Heart right ventricle (tissue), 16 donors: ENCODE data around the gene ABHD2. TPM values are rescaled to one million over a fixed set of nuclear protein-coding genes. Genes with fewer than 3 reads are reported as not detected.

Source experiments
- ATAC-seq, 8 donors: fragments of 200-7000 bp; cut with Tn5 transposase; one replicate each; pipeline ENCODE4 v1.9.1; 2020; ENCODE audit warnings: mild to moderate bottlenecking in 8 of 8, moderate library complexity in 8 of 8, moderate number of reproducible peaks in 1 of 8
- DNase-seq, 2 donors: peaks; one replicate each; pipeline ENCODE4 v3.0.0-alpha.2; 2020
- H3K27ac ChIP-seq, 10 donors: fragments of 200-600 bp; sonication (generic) in 2 of 10; one replicate each; pipeline versions ENCODE4 v1.5.0 to v1.8.0; 2020 to 2022; ENCODE audit warnings: mild to moderate bottlenecking in 3 of 10
- H3K27me3 ChIP-seq, 7 donors: fragments of 200-600 bp; one replicate each; pipeline ENCODE4 v1.8.0; 2021 to 2022; ENCODE audit warnings: mild to moderate bottlenecking in 2 of 7
- H3K36me3 ChIP-seq, 9 donors: fragments of 200-600 bp; sonication (generic) in 1 of 9; one replicate each; pipeline versions ENCODE4 v1.5.0 to v1.8.0; 2020 to 2022; ENCODE audit warnings: mild to moderate bottlenecking in 2 of 9
- H3K4me1 ChIP-seq, 9 donors: fragments of 200-600 bp; sonication (generic) in 1 of 9; one replicate each; pipeline versions ENCODE4 v1.5.0 to v1.8.0; 2020 to 2022; ENCODE audit warnings: mild to moderate bottlenecking in 4 of 9
- H3K4me3 ChIP-seq, 10 donors: fragments of 200-600 bp; sonication (generic) in 2 of 10; one replicate each; pipeline versions ENCODE4 v1.5.0 to v1.8.0; 2020 to 2022; ENCODE audit warnings: mild to moderate bottlenecking in 7 of 10, moderate library complexity in 2 of 10
- H3K9me3 ChIP-seq, 11 donors: fragments of 200-600 bp in 10 of 11; sonication (generic) in 2 of 11; one replicate each; pipeline versions ENCODE4 v1.5.0 to v1.8.0; 2013 to 2022; ENCODE audit warnings: mild to moderate bottlenecking in 2 of 11, control low read depth in 1 of 11, moderate library complexity in 1 of 11
- WGBS, 2 donors: extraction: QIAGEN DNeasy Blood & Tissue Kit; methylation state at CpG; one replicate each; pipeline ENCODE4 v1.1.7; 2013; ENCODE audit warnings: inconsistent platforms in 1 of 2; 5-methylcytosine and 5-hydroxymethylcytosine counted together
- intact Hi-C, 10 donors: fragments of 100-400 bp; cut with DNase I; formaldehyde crosslinking; loops; one replicate each; pipeline versions ENCODE4 v1.11.1 to v1.14.2; 2022
- polyA plus RNA-seq, 2 donors: library from polyadenylated mRNA; stranded (reverse); fragments of 200-250 nt; gene quantifications; one replicate each; pipeline ENCODE4 v1.2.3, GENCODE V29; 2013
- total RNA-seq, 10 donors: library from RNA; stranded (reverse); fragmentation: NEBNext Ultra II Directional in 3 of 10; extraction: Animal tissue kit (Norgen Biotek cat#: 25700) in 3 of 10; gene quantifications; one replicate each; pipeline versions ENCODE4 v1.2.1 to v1.2.4, GENCODE V29; 2021 to 2023
- TF ChIP-seq, protein P1 (sequence below), 9 donors: fragments of 200-600 bp; sonication (generic) in 2 of 9; IDR thresholded peaks; one replicate each; pipeline versions ENCODE4 v1.5.0 to v1.8.0; 2021 to 2022; ENCODE audit warnings: antibody characterized with exemption in 9 of 9, mild to moderate bottlenecking in 5 of 9, moderate library complexity in 1 of 9
- donor health status: Arrhythmogenic right ventricular cardiomyopathy.
- donor health status: ischemic (EF 13 %, LVEDD 7.1; RV severe dilation, severe dysfunction).
- donor health status: healthy with polysubstance abuse.
- donor health status: DM: no; HTN: yes; CAD: no.
- donor health status: DM: no; HTN: no; CAD: no.
- donor health status: ischemic (EF 25% LVEDD 6.9; RV normal size, moderate dysfunction).
- donor health status: ischemic (EF 25% LVEDD 5.7; RV mildly dilated, moderate dysfunction).
- donor health status: healthy.
- donor health status: DM: yes; HTN: yes; CAD: no.
- donor health status: Ischemic cardiomyopathy.
- donor health status: ischemic (EF 35%, LVEDD 5.7; RV mildly dilated, moderate dysfunction).
- donor health status: nonischemic (EF 11% LVEDD 7.7; RV severe dilation, severe dysfunction).
- donor health status: DM: yes; HTN: yes; CAD: no.
- donor health status: PGD.
- donor health status: ischemic (EF 29% LVEDD 5.4; RV normal size, mild dysfunction).
- donor health status: nonischemic (EF 23%, LVEDD 6.1; RV moderate dilation, normal function).

The ABHD2 gene
- total and polyA plus RNA-seq, 12 donors, result 9.1 to 201 (median 119) TPM

DNA sequence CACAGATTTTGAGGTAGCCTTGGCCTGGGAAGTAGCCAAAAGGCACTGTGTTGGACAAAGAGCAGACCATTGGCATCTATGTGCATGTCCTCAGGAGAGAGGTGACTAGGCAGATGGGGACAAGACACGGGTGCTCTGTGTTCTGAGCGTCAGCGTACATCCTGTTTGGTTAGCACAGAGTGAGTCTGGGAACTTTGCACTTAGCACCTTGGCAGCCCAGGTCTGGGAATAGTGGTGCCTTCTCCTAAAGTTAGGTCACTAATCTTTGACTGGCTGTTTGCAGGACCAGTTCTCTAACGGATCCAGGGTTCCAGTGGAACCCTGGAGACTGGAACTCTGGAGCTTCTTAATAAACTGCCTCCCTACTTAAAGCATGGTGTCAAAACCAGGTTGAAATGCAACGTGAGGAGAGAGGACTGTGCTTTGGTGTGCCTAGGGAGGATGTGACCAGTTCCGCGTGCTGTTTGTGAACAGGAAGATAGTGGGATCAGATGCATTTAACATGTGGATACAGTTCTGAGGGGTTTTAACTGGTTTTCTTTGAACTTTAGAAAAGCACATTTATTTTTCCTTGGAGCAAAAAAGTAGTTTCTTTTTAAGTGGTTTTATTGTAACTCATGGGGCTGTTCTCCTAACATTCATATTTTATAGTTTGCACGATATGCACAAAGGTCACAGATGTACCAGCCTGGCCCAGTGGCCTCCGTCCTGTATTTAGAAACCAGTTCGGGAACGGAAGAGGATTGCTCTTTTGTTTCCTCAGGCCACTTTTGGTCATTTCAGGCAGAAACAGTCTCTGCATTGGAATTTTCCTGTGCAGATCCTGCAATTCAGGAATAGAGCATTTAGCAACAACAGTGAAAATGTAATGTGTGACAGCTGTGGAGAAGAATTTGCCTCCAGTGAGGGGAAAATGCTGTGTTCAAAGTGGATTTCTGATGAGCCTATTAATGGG, 48.8 kb downstream of the ABHD2 start:
- WGBS, 2 donors, result 26 to 34% methylated on average over 11 of the region's 11 CpGs
- no peaks in the 10 kb centered on the region for H3K27me3 ChIP-seq
- DNase-seq (peak; percentile 43 to 74), ATAC-seq (peak; percentile 36 to 94 (median 84))
- no peaks in the 10 kb centered on the region for H3K9me3 ChIP-seq
- H3K4me3 ChIP-seq, result no peak overlapping the region
- H3K4me1 ChIP-seq, result peaks cover 32 to 98% (median 87%) of the 10 kb centered on the region in 9 donors
- TF ChIP-seq, protein P1, sequence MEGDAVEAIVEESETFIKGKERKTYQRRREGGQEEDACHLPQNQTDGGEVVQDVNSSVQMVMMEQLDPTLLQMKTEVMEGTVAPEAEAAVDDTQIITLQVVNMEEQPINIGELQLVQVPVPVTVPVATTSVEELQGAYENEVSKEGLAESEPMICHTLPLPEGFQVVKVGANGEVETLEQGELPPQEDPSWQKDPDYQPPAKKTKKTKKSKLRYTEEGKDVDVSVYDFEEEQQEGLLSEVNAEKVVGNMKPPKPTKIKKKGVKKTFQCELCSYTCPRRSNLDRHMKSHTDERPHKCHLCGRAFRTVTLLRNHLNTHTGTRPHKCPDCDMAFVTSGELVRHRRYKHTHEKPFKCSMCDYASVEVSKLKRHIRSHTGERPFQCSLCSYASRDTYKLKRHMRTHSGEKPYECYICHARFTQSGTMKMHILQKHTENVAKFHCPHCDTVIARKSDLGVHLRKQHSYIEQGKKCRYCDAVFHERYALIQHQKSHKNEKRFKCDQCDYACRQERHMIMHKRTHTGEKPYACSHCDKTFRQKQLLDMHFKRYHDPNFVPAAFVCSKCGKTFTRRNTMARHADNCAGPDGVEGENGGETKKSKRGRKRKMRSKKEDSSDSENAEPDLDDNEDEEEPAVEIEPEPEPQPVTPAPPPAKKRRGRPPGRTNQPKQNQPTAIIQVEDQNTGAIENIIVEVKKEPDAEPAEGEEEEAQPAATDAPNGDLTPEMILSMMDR (IDR thresholded peaks at IDR 0.05), result no peak
- H3K36me3 ChIP-seq, result peaks cover 0 to 26% (median 0%) of the 10 kb centered on the region in 9 donors
- intact Hi-C loops, result loop anchor here in 6 of 10 donors (2.0 to 5.0 kb wide), 6 partner anchors 35 to 50 kb away; partner anchors contain the start of gene ABHD2 (in 3 of the 6)
- H3K27ac ChIP-seq, result peak overlapping the region; percentile 51 to 88 (median 81)

DNA sequence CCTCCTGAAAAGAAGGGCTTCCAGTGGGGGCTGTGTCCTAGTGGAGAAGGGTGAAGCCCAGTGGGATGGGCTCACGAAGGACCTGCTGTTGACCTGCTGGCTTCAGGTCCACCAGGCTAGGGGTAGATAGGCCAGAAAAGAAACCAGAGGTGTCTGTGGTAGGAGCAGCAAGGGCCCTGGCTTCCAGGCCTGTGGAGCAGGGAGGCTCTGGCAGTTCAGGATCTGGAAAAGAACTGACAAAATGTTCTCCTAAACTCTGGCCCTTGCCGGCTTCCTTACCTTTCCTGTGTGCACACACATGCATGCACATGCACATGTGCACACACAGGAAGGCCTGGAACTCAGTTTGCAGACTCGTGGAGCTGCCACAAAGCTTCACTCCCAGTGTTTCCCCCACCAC, 49.7 kb downstream of the ABHD2 start:
- H3K36me3 ChIP-seq, result peaks cover 0 to 26% (median 0%) of the 10 kb centered on the region in 9 donors
- 54 to 70% methylated on average over 3 of the region's 3 CpGs for WGBS, 2 donors
- H3K27ac ChIP-seq, result peak overlapping the region; percentile 51 to 88 (median 81)
- no peak overlapping the region for H3K4me3 ChIP-seq
- ATAC-seq (no peak), DNase-seq (no peak)
- H3K9me3 ChIP-seq, result no peaks in the 10 kb centered on the region
- peaks cover 30 to 98% (median 87%) of the 10 kb centered on the region in 9 donors for H3K4me1 ChIP-seq
- intact Hi-C loops, result loop anchor here in 6 of 10 donors (2.0 to 5.0 kb wide), 6 partner anchors 34 to 51 kb away; partner anchors contain the start of gene ABHD2 (in 3 of the 6)
- H3K27me3 ChIP-seq, result no peaks in the 10 kb centered on the region
- TF ChIP-seq, protein P1 (IDR thresholded peaks at IDR 0.05), result no peak

DNA sequence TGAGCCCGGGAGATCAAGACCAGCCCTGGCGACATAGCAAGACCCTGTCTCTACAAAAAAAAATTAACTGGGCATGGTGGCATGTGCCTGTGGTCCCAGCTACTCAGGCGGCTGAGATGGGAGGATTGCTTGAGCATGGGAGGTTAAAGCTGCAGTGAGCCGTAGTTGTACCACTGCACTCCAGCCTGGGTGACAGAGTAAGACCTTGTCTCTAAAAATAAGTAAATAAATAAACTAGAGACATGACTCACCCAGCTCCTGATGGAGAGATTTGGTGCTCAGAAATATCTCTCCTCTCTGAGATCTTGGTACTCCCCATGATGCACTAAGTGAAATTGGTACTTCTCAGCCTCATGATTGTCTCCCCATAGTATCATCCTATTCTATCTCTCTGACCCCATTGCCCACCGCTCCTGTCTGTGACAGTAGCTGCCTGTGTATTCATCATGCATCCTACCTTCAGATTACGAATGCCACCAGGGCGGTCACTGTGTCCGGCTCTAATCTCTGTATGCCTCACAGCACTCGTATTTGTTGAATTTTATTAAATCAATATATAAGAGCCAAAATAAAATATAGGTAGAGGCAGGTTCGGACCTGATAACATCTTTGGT, 50.9 kb downstream of the ABHD2 start:
- TF ChIP-seq, protein P1 (IDR thresholded peaks at IDR 0.05), result no peak
- Histone ChIP-seq H3K27me3 (no peaks in the 10 kb centered on the region), H3K9me3 (no peaks in the 10 kb centered on the region), H3K27ac (peak overlapping the region; percentile 15 to 88 (median 78)), H3K36me3 (peaks cover 0 to 26% (median 0%) of the 10 kb centered on the region in 9 donors), H3K4me1 (peaks cover 30 to 100% (median 91%) of the 10 kb centered on the region in 9 donors), H3K4me3 (no peak overlapping the region)
- DNase-seq (no peak), ATAC-seq (peak in 2 of 8 donors; percentile 3 to 14)
- WGBS, 2 donors, result 85 to 90% methylated on average over 10 of the region's 10 CpGs
- intact Hi-C loops, result loop anchor here in 6 of 10 donors (5.0 kb wide), 5 partner anchors 33 to 52 kb away; partner anchors contain the start of gene ABHD2 (in 2 of the 6)
